ENCODE data around the gene TSPAN9.

TSPAN9 gene

GRCh38 chr12:3089588-3089987 lies 12.4 kb downstream of the TSPAN9 start:
- intact Hi-C loops (cut with DNase I): no loop called here
- DNase-seq: no peak

- intact Hi-C loops (cut with DNase I): no loop called here
- DNase-seq: no peak
Observed at GRCh38 chr12:3090240-3091037, 13.3 kb downstream of the TSPAN9 start.

GRCh38 chr12:3091038-3091319 lies 13.8 kb downstream of the TSPAN9 start:
- intact Hi-C loops (cut with DNase I): no loop called here
- DNase-seq: no peak

- peak in 3 of 42 donors; percentile 10 to 18 (median 17) for DNase-seq
- intact Hi-C loops (cut with DNase I): no loop called here
Observed at GRCh38 chr12:3091382-3092241, 14.4 kb downstream of the TSPAN9 start.

- intact Hi-C loops (cut with DNase I): no loop called here
- DNase-seq: no peak
Observed at GRCh38 chr12:3092764-3093163, 15.6 kb downstream of the TSPAN9 start.

GRCh38 chr12:3097186-3097804 lies 20.1 kb downstream of the TSPAN9 start:
- no peak for DNase-seq
- intact Hi-C loops (cut with DNase I): no loop called here

GRCh38 chr12:3097836-3098235 lies 20.7 kb downstream of the TSPAN9 start:
- no peak for DNase-seq
- intact Hi-C loops (cut with DNase I): no loop called here

- intact Hi-C loops (cut with DNase I): no loop called here
- DNase-seq: no peak
Observed at GRCh38 chr12:3098436-3098835, 21.3 kb downstream of the TSPAN9 start.

GRCh38 chr12:3099146-3099545 lies 22.0 kb downstream of the TSPAN9 start:
- no peak for DNase-seq
- intact Hi-C loops (cut with DNase I): no loop called here

GRCh38 chr12:3101309-3102024 lies 24.3 kb downstream of the TSPAN9 start:
- peak in 28 of 42 donors; percentile 10 to 77 (median 44) for DNase-seq
- intact Hi-C loops (cut with DNase I): no loop called here

- intact Hi-C loops (cut with DNase I): no loop called here
- DNase-seq: no peak
Observed at GRCh38 chr12:3102771-3103410, 25.7 kb downstream of the TSPAN9 start.

GRCh38 chr12:3103806-3104205 lies 26.6 kb downstream of the TSPAN9 start:
- intact Hi-C loops (cut with DNase I): no loop called here
- DNase-seq: no peak

- intact Hi-C loops (cut with DNase I): no loop called here
- no peak for DNase-seq
Observed at GRCh38 chr12:3105690-3106479, 28.7 kb downstream of the TSPAN9 start.

GRCh38 chr12:3106579-3106978 lies 29.4 kb downstream of the TSPAN9 start:
- no peak for DNase-seq
- intact Hi-C loops (cut with DNase I): no loop called here

- DNase-seq: no peak
- intact Hi-C loops (cut with DNase I): no loop called here
Observed at GRCh38 chr12:3107071-3107583, 29.9 kb downstream of the TSPAN9 start.

- no peak for DNase-seq
- intact Hi-C loops (cut with DNase I): no loop called here
Observed at GRCh38 chr12:3107954-3108353, 30.8 kb downstream of the TSPAN9 start.

- intact Hi-C loops (cut with DNase I): no loop called here
- no peak for DNase-seq
Observed at GRCh38 chr12:3110578-3110977, 33.4 kb downstream of the TSPAN9 start.

- DNase-seq: no peak
- intact Hi-C loops (cut with DNase I): no loop called here
Observed at GRCh38 chr12:3113671-3114325, 36.6 kb downstream of the TSPAN9 start.
